T-helper 2 cell treated with Interferon-gamma antibody and Interleukin-4, amounts not matched to agents 5 μg/mL and 100 μg/mL, for 36 hours (primary cell): Measurements from ENCODE around the gene CCDC74A.
"Not testable (repeated sequence)": the region's sequence is repeated elsewhere in the genome, so short reads cannot be mapped to it uniquely, and the experiment has no call there.

Source experiments
- DNase-seq: peaks from one replicate; pipeline ENCODE4 v3.0.0; 2021; ENCODE audit warnings: low spot score
- H3K27ac Mint-ChIP-seq: one replicate; pipeline ENCODE4 v1.8.0; 2021; ENCODE audit warnings: mild to moderate bottlenecking, mixed read lengths
- H3K27me3 Mint-ChIP-seq: one replicate; pipeline ENCODE4 v1.8.0; 2021; ENCODE audit warnings: low read depth, mixed read lengths
- H3K36me3 Mint-ChIP-seq: one replicate; pipeline ENCODE4 v1.8.0; 2021; ENCODE audit warnings: low read depth, mixed read lengths
- H3K4me1 Mint-ChIP-seq: one replicate; pipeline ENCODE4 v1.8.0; 2021; ENCODE audit warnings: low read depth, mixed read lengths
- H3K4me3 Mint-ChIP-seq: one replicate; pipeline ENCODE4 v1.8.0; 2022; ENCODE audit warnings: mild to moderate bottlenecking, moderate library complexity, mixed read lengths
- H3K9me3 Mint-ChIP-seq: one replicate; pipeline ENCODE4 v1.8.0; 2021; ENCODE audit warnings: mixed read lengths

Gene CCDC74A

DNA sequence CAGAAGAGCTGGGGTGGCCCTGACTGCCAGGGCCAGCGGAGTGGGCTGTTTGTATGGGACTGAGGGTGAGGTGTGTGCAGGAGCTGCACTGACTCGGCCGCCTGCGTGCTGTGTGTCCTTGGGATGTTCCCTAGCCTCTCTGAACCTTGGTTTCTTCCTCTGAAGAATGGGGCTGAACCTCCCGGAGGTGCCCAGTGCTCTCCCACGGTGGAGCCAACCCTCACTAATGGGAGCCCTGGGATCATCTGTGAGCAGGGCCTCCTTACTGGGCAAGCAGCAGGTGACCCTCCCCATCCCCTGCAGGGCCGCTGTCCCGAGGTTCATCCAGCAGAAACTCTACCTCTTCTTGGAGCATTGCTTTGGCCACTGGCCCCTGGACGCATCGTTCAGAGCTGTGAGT lies 11.7 kb upstream of the CCDC74A start:
- Mint-ChIP-seq H3K27ac (no peak overlapping the region), H3K4me1 (no peaks in the 10 kb centered on the region), H3K4me3 (no peak overlapping the region), H3K9me3 (no peaks in the 10 kb centered on the region), H3K36me3 (peaks cover 12% of the 10 kb centered on the region), H3K27me3 (no peaks in the 10 kb centered on the region)
- DNase-seq: no peak

DNA sequence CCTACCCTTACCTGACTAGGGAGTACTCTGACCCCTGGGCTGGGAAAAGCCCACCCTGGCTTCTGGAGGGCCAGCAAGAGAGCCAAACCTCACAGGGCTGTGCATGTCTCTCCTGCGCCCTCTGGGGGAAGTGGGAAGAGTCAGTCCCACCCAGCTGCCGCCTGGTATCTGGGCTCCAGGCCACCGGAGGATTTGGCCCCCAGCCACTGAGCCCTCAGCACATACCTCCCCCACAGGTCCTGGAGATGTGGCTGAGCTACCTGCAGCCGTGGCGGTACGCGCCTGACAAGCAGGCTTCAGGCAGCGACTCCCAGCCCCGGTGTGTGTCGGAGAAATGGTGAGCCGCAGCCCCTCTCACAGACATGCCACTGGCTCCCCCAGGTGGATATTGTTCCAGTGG lies 11.1 kb upstream of the CCDC74A start:
- not testable (repeated sequence) for H3K4me1 Mint-ChIP-seq, H3K27me3 Mint-ChIP-seq, DNase-seq, H3K9me3 Mint-ChIP-seq, H3K27ac Mint-ChIP-seq, H3K4me3 Mint-ChIP-seq
- H3K36me3 Mint-ChIP-seq: peaks cover 13% of the 10 kb centered on the region

DNA sequence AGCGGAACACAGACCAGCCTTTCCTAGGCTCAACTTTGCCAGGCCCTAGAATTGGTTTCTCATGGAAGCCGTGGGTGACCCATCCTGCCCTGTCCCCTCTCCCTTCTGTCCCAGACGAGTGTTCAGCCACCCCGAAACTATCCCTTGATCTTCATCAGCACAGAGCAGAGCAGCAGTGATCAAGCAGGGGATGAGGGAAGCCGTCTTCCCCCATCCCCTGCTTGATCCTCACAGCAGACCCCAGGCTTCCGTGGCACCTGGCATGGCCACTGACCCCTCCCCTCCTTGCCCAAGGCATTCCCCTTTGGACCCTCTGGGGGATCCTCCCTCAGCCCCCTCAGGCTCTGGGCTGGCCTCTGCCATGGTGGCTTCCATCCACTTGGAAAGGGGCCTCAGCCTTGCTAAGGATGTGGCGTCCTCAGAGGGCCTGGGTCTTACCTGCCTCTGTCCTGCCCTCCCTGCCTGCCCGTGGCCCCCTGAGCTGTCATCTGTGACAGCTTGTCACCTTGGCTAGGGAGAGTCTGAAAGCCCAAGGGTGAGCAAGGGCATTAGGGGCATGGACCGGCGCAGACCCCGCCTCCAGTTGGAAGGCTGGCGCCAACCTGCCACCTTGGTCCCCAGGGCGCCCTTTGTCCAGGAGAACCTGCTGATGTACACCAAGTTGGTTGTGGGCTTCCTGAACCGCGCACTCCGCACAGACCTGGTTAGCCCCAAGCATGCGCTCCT lies 10.4 kb upstream of the CCDC74A start:
- no peak overlapping the region for H3K4me3 Mint-ChIP-seq
- peaks cover 17% of the 10 kb centered on the region for H3K36me3 Mint-ChIP-seq
- H3K9me3 Mint-ChIP-seq: no peaks in the 10 kb centered on the region
- no peak for DNase-seq
- H3K27me3 Mint-ChIP-seq: no peaks in the 10 kb centered on the region
- no peak overlapping the region for H3K27ac Mint-ChIP-seq
- H3K4me1 Mint-ChIP-seq: no peaks in the 10 kb centered on the region

DNA sequence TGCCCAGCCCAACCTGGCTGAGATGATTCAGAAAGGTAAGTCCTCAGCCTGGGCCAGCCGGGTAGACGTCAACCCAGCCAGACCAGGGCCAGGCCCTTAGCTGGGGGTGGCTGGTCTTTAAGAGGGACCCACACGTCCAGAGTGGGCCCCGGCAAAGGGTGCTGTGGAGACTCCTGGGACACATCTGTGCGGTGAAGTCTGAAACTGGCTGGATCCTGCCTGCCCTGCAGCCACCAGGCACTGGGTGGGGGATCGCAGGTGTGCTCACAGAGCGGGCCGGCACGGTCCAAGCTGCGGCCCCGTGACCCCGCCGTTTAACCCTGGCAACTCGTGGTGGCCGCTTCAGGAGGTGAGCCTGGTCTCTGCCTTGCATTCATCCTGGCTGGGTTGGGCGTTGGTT lies 9.8 kb upstream of the CCDC74A start:
- not testable (repeated sequence) for H3K4me1 Mint-ChIP-seq, H3K4me3 Mint-ChIP-seq, H3K9me3 Mint-ChIP-seq, H3K27me3 Mint-ChIP-seq, DNase-seq, H3K27ac Mint-ChIP-seq
- H3K36me3 Mint-ChIP-seq: peaks cover 14% of the 10 kb centered on the region

DNA sequence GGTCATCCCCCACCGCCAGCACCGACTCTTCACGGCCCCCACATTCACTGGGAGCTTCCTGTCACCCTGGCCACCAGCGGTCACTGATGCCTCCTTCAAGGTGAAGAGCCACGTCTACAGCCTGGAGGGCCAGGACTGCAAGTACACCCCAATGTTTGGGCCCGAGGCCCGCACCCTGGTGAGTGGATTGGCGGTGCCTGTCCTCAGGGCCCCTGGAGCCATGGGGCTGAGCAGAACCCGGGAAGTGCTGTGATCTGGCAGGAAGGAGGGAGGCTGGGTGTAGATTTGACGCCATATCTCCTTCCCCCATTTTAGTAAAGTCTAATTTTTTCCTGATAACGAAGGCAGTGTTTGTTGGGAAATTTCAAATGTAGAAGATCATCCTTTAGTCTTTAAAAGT lies 9.2 kb upstream of the CCDC74A start:
- peaks cover 14% of the 10 kb centered on the region for H3K36me3 Mint-ChIP-seq
- H3K4me3 Mint-ChIP-seq, H3K9me3 Mint-ChIP-seq, H3K27ac Mint-ChIP-seq, DNase-seq, H3K27me3 Mint-ChIP-seq, H3K4me1 Mint-ChIP-seq: not testable (repeated sequence)

DNA sequence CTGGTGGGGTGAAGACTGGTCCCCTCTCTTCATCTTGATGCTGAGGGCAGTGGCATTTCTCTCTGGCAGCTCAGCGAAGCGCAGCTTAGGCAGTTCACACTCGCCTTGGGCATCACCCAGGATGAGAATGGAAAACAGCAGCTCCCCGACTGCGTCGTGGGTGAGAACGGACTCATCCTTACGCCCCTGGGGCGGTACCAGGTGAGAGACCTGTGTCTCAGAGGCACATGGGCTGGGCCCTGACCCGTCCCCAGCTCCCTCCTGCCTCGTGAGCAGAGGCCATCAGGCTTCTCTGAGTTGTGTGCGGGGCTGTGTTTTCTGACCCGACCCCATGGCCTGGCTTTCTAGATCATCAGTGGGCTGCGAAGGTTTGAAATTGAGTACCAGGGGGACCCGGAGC lies 8.2 kb upstream of the CCDC74A start:
- Mint-ChIP-seq H3K27me3 (no peaks in the 10 kb centered on the region), H3K27ac (no peak overlapping the region), H3K9me3 (no peaks in the 10 kb centered on the region), H3K4me1 (no peaks in the 10 kb centered on the region), H3K4me3 (no peak overlapping the region), H3K36me3 (peaks cover 14% of the 10 kb centered on the region)
- no peak for DNase-seq

DNA sequence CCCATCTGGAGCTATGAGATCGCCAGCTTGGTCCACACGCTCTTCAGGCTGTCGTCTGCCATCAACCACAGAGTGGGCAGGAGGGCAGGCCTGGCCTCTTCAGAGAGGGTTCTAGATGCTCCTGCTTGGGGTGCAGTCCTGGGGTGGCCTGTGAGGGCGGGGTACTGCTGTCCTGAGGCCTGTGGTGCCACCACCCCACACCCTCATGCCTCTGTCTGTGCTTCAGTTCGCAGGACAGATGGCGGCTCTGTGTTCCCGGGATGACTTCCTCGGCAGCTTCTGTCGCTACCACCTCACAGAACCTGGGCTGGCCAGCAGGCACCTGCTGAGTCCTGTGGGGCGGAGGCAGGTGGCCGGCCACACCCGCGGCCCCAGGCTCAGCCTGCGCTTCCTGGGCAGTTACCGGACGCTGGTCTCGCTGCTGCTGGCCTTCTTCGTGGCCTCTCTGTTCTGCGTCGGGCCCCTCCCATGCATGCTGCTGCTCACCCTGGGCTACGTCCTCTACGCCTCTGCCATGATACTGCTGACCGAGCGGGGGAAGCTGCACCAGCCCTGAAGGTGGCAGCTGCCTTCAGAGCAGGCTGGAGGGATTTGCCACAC lies 7.7 kb upstream of the CCDC74A start:
- not testable (repeated sequence) for H3K27me3 Mint-ChIP-seq, H3K4me1 Mint-ChIP-seq, H3K27ac Mint-ChIP-seq, DNase-seq, H3K9me3 Mint-ChIP-seq, H3K4me3 Mint-ChIP-seq
- H3K36me3 Mint-ChIP-seq: peaks cover 14% of the 10 kb centered on the region

DNA sequence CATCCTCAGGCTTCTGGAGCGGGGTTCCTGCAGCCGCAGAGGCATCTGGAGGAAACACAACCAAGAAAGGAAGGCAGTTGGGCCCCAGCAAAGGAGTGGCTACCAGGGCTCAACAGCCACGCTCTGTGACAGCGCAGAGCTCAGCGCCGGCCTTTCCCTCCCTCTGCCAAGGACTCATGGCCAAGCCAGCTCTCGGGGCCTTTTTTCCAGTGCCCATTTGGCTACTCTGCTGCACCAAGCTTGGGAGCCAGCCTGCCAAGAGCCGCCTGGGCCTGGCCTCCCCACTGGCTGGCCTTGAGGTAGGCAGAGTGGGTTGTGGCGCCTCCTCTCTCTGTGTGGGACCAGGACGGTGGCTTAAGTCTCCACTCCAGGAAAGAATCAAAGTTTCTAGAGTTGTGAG lies 7.2 kb upstream of the CCDC74A start:
- Mint-ChIP-seq H3K4me3 (no peak overlapping the region), H3K27ac (no peak overlapping the region), H3K9me3 (no peaks in the 10 kb centered on the region), H3K36me3 (peaks cover 14% of the 10 kb centered on the region), H3K27me3 (no peaks in the 10 kb centered on the region), H3K4me1 (no peaks in the 10 kb centered on the region)
- no peak for DNase-seq

DNA sequence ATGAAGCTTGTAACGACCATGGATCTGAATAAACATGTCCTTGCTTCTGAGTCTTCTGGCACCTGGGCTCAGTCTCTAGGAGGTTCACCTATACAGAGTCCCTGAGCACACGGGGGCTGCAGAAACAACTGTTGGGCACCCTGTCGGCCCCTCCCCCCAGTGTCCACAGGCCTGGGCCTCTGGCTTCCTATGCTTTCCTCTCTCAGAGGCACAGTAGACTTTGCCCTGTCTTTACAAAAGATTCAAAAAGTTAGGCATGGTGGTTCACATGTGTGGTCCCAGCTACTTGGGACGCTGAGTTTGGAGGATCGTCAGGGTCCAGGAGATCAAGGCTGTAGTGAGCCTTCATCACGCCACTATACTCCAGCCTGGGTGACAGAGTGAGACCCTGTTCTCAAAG lies 6.2 kb upstream of the CCDC74A start:
- not testable (repeated sequence) for H3K27me3 Mint-ChIP-seq, H3K4me1 Mint-ChIP-seq, H3K4me3 Mint-ChIP-seq, DNase-seq, H3K9me3 Mint-ChIP-seq
- H3K36me3 Mint-ChIP-seq: peaks cover 13% of the 10 kb centered on the region
- H3K27ac Mint-ChIP-seq: peak overlapping the region; percentile 15

DNA sequence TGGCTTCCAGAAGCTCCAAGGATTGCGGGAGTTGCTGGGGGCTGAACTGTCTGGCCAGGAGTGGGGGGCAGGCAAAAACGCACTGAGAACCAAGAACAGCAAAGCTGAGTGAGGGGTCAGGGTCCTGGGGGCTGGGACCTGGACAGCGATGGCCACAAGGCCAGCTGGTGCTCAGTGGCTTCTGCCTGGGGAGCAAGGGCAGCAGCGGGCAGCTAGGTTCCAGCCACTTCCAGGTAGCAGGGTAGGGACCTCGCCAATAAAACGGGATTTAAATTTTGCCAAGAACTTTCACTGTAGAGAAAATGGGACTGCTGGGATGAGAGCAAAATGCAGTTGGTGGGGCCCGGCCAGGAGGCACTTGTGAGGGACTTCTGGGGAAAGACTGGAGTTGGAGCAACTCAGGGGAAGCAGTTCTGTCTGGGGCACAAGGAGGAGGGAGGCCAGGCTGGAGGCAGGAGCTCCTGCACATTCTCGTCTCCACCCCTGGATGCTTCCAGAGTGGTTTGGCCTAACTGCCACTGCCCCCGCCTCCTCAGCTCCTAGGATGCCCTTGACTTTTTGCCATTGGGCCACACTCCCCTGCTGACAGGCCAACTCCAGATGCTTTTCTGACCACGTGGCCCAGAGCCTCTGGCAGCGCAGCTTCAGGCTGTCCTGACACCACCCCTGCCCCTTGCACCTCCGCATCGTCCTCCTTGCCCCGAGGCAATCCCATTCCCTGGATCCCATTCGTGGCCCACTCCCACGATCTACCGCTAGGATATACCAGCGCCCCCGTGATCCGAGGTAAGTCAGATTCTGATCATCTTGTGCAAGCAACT lies 5.5 kb upstream of the CCDC74A start:
- Mint-ChIP-seq H3K4me1 (peaks cover 3% of the 10 kb centered on the region), H3K27ac (peak overlapping the region; percentile 15), H3K9me3 (no peaks in the 10 kb centered on the region), H3K4me3 (no peak overlapping the region), H3K36me3 (peaks cover 13% of the 10 kb centered on the region), H3K27me3 (no peaks in the 10 kb centered on the region)
- DNase-seq: no peak

DNA sequence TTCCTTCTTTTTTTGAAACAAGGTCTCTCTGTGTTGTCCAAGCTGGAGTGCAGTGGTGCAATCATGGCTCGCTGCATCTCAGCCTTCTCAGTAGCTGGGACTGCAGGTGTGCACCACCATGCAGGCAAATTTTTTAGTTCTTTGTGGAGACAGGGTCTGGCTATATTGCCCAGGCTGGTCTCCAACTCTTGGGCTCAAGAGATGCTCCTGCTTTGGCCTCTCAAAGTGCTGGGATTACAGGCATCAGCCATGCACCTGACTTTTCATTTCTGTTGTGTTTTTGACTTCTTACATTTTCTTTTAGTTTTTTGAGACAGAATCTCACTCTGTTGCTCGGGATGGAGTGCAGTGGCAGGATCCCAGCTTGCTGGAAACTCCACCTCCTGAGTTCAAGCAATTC lies 2.4 kb upstream of the CCDC74A start:
- not testable (repeated sequence) for H3K27ac Mint-ChIP-seq, H3K27me3 Mint-ChIP-seq, H3K4me3 Mint-ChIP-seq, H3K9me3 Mint-ChIP-seq, H3K36me3 Mint-ChIP-seq, DNase-seq
- H3K4me1 Mint-ChIP-seq: peaks cover 16% of the 10 kb centered on the region

DNA sequence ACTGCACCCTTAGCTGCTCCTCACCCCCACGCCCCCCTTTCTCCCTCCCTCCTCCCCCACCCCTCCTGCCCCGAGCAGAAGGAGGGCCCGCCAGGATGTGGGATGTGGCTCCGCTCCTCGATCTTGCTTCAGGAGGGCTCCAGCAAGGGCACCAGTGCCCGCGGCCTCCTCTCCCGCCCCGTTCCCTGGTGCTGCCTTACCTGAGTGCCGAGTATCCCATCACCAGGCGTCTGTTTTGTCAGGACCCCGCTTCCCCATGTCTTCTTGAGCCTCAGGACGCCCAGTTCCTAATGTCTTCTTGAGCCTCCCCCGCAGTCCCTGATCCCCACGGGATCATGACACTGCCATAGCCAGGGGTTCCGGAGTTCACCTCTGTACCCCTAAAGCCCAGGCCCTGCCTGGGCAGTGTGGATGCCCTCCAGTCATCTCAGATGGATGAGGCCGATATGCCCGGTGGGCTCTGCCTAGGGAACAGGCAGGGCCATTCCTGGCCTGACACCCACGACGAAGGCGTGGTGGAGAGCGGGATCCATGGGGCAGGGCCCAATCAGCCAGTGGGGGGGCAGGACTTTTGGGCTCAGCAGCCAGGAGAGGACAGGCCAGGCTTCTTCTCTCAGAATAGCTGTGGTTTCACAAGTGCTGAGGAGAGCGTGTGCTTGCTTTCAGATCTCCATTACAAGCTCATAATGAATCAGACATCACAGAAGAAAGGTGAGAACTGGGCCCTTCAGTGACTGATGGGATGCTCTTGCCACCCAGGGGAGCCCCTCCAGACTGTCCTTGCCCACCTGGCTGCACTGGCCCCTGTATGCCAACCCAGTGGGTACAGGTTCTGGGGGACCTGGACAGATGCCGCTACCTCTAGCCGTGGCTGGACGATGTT lies 1.5 kb downstream of the CCDC74A start:
- H3K4me3 Mint-ChIP-seq: peak overlapping the region; percentile 69
- H3K9me3 Mint-ChIP-seq, H3K27ac Mint-ChIP-seq, H3K27me3 Mint-ChIP-seq, DNase-seq, H3K36me3 Mint-ChIP-seq: not testable (repeated sequence)
- peaks cover 16% of the 10 kb centered on the region for H3K4me1 Mint-ChIP-seq

DNA sequence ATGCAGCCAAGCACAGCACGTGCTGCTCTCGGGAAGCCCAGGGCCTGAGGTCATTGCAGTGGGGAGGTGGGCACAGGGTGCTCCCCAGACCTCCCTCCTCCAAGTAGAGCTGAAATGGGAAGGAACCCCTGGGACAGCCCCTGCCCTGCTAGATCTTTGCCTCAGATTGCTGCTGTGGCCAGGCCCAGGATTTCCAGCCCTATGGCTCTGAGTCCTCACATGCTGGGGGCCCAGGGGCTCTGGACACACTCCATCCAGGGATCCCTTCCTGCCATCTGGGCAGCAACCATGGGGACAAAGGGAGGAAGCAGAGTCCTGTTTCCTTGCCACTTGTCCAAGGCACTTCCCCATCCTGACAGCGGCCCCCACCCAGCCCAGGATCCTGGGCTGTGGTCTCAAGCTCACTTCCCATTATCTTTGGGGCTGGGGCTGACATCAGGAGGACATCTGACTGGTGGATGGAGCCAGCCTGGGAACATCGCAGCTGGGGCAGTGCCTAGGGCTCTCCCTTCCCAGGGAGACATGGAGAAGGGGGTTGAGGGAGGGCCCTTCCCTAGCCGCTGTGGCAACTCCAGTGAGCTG lies 2.3 kb downstream of the CCDC74A start:
- H3K9me3 Mint-ChIP-seq, H3K36me3 Mint-ChIP-seq, H3K27ac Mint-ChIP-seq, H3K27me3 Mint-ChIP-seq, DNase-seq: not testable (repeated sequence)
- Mint-ChIP-seq H3K4me3 (peak overlapping the region; percentile 69), H3K4me1 (peaks cover 16% of the 10 kb centered on the region)
